Rectal smooth muscle tissue (tissue), 1 donor: ENCODE measurements around the gene CCDC174.

Experiments
- H3K27ac ChIP-seq: one replicate; pipeline ENCODE4 v1.7.0; 2013; ENCODE audit warnings: low read depth, low read length, inconsistent platforms
- H3K27me3 ChIP-seq: one replicate; pipeline ENCODE4 v1.7.0; 2013; ENCODE audit warnings: low read length; ENCODE audit not compliant: control insufficient read depth, insufficient read depth
- H3K36me3 ChIP-seq: one replicate; pipeline ENCODE4 v1.7.0; 2013; ENCODE audit warnings: low read length; ENCODE audit not compliant: control insufficient read depth, insufficient read depth
- H3K4me1 ChIP-seq: one replicate; pipeline ENCODE4 v1.7.0; 2013; ENCODE audit warnings: low read length; ENCODE audit not compliant: control insufficient read depth, insufficient read depth
- H3K4me3 ChIP-seq: one replicate; pipeline ENCODE4 v1.7.0; 2013; ENCODE audit warnings: low read length
- H3K9ac ChIP-seq: one replicate; pipeline ENCODE4 v1.7.0; 2013; ENCODE audit warnings: low read length

The CCDC174 gene

DNA sequence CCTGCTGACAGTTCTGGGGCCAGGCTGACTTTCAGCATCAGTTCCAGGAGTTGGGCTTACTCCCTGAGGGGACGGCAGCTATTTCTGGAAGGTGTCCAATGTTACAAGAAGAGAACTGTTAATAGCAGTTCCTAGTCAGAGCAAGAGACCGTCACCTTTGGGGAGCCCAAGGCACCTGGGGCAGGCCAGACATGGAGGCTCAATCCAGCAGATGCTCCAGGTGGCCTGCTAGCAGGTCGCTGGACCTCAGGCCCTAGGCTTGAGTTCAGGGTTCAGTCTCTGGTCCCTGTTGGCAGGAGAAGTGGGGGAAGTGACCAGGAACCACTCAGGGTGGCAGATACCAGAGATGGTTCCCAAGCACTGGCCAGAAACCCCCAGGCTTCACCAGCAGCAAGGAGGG is 49.3 kb downstream of the CCDC174 start:
- Histone ChIP-seq H3K4me1 (no peaks in the 10 kb centered on the region), H3K4me3 (no peak overlapping the region), H3K27ac (no peak overlapping the region), H3K36me3 (no peaks in the 10 kb centered on the region), H3K9ac (no peak overlapping the region), H3K27me3 (no peaks in the 10 kb centered on the region)

DNA sequence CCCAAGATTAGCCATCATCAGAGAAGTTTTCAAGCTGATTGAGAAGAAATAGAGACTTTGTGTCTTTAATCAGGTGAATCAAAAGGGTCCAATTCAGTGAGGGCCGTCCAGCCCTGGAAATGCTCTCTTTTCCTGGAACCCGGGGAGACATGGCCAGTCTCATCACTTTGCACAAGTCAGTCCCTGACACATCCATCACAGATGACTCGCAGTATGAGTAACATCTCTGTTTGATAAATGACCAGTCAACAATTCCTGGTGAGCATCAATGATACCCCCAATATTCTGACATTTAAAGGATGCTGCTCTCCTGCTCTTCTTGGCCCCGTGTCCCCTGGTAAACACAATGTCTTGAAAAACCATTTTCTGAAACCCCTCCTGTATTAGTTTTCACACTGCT is 50.1 kb downstream of the CCDC174 start:
- no peak overlapping the region for H3K9ac ChIP-seq
- no peaks in the 10 kb centered on the region for H3K27me3 ChIP-seq
- no peak overlapping the region for H3K4me3 ChIP-seq
- H3K36me3 ChIP-seq: no peaks in the 10 kb centered on the region
- no peak overlapping the region for H3K27ac ChIP-seq
- H3K4me1 ChIP-seq: no peaks in the 10 kb centered on the region

GRCh38 chr3:14703128-14703750 is 51.7 kb downstream of the CCDC174 start:
- Histone ChIP-seq H3K27me3 (no peaks in the 10 kb centered on the region), H3K36me3 (no peaks in the 10 kb centered on the region)

DNA sequence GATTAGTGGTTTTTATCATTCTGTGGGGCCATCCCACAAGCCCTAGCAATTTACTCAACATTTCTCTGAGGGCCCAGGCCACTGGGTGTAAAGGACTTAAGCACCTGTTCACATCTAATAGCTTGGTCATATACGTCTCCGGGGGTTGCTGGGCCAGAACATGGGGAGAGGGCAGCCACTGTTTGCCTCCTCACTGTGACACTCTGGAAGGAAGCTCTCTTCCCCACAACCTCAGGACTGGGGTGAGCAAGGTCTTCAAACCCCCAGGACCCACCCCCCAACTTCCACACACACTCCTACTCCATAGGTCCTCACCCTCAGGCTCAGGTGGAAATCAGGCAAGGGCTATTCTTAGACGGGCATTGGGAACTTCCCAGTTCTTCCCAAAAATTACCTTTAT is 52.2 kb downstream of the CCDC174 start:
- H3K36me3 ChIP-seq: no peaks in the 10 kb centered on the region
- H3K4me1 ChIP-seq: no peaks in the 10 kb centered on the region
- no peak overlapping the region for H3K4me3 ChIP-seq
- no peaks in the 10 kb centered on the region for H3K27me3 ChIP-seq
- H3K9ac ChIP-seq: no peak overlapping the region
- H3K27ac ChIP-seq: no peak overlapping the region

More at GRCh38 chr3:14703128-14703750, 51.7 kb downstream of the CCDC174 start:
- Histone ChIP-seq H3K4me3 (no peak overlapping the region), H3K4me1 (no peaks in the 10 kb centered on the region), H3K27ac (no peak overlapping the region), H3K9ac (no peak overlapping the region)

DNA sequence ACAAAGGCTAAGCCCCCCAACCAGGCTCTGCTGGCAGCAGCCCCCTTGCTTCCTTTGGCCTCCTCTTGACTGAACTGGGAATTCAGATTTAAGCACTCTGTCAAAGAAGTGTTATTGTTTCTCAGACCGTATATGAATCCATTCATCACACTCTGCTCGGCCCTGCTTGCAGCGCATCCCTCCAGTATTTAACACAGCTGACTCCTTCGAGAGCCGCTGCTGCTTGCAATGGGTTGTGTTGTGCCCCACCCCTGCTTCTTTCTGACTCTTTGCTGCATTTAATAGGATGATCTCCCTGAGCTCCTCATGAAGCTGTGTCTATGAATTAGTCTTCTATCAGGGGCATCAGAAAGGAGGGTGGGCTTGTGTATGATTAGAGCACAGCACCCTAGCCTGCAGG is 54.5 kb downstream of the CCDC174 start:
- Histone ChIP-seq H3K36me3 (no peaks in the 10 kb centered on the region), H3K4me3 (no peak overlapping the region), H3K9ac (no peak overlapping the region), H3K27me3 (no peaks in the 10 kb centered on the region), H3K27ac (no peak overlapping the region), H3K4me1 (no peaks in the 10 kb centered on the region)

DNA sequence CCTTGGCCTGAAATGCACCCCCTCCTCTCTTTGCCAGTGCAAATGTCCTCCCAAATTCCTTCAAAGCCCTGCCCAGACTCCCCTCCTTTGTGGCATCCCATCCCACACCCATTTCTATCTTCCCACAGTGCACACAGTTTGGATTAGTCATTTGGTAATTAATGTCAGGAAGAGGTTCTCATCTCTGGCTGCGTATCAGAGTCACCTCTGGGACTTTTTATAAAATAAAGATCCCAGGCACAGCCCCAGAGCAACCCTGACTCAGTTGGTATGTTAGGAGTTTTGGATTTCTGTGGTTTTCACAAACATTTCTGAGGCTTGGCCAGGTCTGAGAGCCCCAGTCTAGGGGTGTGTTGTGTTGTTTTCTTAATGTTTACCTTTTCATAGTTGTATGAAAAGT is 65.0 kb downstream of the CCDC174 start:
- Histone ChIP-seq H3K27me3 (no peaks in the 10 kb centered on the region), H3K4me1 (no peaks in the 10 kb centered on the region), H3K9ac (no peak overlapping the region), H3K4me3 (no peak overlapping the region), H3K27ac (no peak overlapping the region), H3K36me3 (no peaks in the 10 kb centered on the region)

DNA sequence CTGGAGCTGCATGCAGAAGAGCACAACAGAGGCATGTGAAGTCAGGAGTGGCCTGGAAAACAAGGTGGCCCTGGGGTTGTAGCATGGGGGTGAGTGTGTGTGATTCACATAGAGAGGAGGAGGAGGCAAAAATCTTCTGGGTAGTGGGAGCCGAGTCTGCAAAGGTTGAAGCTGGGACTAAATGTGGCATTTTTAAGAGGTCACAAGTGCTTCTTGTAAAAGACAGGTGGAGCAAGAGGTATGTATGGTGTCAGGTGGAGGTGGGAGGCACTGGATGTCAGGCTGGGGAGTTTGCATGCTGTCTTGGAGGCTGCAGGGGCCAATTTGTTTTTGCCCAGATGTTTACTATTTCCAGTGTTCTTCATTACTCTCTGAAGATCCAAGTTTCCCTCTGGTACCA is 65.7 kb downstream of the CCDC174 start:
- Histone ChIP-seq H3K27me3 (no peaks in the 10 kb centered on the region), H3K36me3 (no peaks in the 10 kb centered on the region), H3K27ac (no peak overlapping the region), H3K4me1 (no peaks in the 10 kb centered on the region), H3K4me3 (no peak overlapping the region), H3K9ac (no peak overlapping the region)

DNA sequence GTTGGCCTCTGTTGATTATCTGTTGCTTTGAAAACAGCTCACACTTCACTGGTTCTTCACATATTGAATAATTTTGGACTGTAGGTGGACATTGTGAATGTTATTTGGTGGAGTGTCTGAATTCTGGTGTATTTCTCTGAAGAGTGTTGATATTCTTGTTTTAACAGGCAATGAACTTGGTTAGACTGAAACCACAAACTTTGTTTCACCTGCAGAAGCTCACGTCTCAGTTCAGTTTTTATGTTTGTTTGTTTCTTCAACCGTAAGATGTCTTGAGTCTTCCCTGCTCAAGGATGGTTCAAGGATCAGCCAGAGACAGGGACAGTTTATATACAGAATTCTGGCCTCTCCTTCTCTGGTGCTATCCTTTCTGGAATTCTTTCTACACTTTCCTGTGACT is 67.0 kb downstream of the CCDC174 start:
- H3K36me3 ChIP-seq: no peaks in the 10 kb centered on the region
- no peak overlapping the region for H3K4me3 ChIP-seq
- H3K27me3 ChIP-seq: no peaks in the 10 kb centered on the region
- H3K27ac ChIP-seq: no peak overlapping the region
- H3K9ac ChIP-seq: no peak overlapping the region
- no peaks in the 10 kb centered on the region for H3K4me1 ChIP-seq

DNA sequence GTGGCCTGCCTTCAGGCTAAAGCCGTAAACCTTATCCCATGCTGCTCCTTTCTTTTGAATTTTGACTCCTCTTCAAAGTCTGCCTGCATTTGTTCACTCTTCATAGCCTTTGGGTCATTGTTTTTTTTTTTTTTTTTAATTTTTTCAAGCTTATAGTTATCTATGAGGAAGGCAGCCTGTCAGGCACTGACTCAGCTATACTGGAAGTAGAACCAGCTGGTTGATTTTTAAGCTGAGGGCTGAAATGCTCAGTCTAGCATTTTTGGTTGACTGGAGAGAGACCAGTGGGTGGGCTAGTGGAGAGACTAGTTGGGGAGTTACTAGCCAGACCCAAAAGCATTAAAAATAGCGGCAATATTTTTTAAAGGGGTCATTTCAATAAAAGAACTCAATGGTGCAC is 67.4 kb downstream of the CCDC174 start:
- Histone ChIP-seq H3K36me3 (no peaks in the 10 kb centered on the region), H3K9ac (no peak overlapping the region), H3K4me1 (no peaks in the 10 kb centered on the region), H3K27ac (no peak overlapping the region), H3K27me3 (no peaks in the 10 kb centered on the region), H3K4me3 (no peak overlapping the region)

DNA sequence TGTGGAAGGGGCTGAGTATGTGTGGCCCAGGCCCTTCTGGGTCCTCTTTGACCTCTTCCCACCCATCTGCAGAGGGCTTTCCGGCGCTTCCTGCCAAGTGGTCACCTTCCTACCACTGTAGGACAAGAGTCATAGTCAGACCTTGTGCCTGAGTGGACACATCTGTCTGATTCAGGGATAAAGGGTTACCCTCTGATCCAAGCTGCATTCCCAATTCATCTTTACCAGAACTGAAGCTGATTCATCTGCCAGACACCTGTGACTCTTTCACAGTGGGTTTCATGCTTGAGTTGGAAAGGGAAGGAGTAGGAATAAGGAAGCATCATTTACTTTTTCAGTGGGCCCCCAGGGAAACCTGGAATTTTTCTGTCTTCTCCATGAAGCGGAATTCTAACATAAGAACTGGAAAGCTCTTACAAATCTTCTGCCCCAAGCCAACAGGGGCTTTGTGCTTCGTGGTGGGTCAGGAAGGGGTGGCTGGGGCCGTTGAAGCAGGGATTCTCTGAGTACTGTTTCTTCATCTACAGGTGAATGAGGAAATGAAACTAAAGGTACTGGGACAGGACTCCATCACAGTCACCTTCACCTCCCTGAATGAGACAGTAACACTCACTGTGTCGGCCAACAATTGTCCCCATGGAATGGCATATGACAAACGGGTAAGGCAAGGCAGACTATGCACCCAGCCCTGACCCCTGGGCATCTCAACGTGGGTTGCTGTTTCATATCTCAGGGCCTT is 69.7 kb downstream of the CCDC174 start:
- no peaks in the 10 kb centered on the region for H3K36me3 ChIP-seq
- no peak overlapping the region for H3K4me3 ChIP-seq
- no peak overlapping the region for H3K27ac ChIP-seq
- H3K4me1 ChIP-seq: peaks cover 12% of the 10 kb centered on the region
- H3K9ac ChIP-seq: no peak overlapping the region
- H3K27me3 ChIP-seq: no peaks in the 10 kb centered on the region
